ENCODE results near the gene KBTBD12.

GRCh38 chr3:127908951-127909350, 6.1 kb upstream of the KBTBD12 start:
- TF ChIP-seq CTCF (IDR thresholded peaks at IDR 0.05; ENCODE audit: borderline replicate concordance, extremely low read depth, low read length, poor library complexity, severe bottlenecking) (no peak), EZH2 (IDR thresholded peaks at IDR 0.05; ENCODE audit: borderline replicate concordance, low read depth, low read length, severe bottlenecking) (no peak)

All from DND-41 (cell line).